Mammary epithelial cell (primary cell): ENCODE results near the gene CD300LF.

Experiments used
- EZH2 ChIP-seq: IDR thresholded peaks from 2 replicates; pipeline ENCODE4 v1.6.1; 2012; ENCODE audit warnings: low read length, inconsistent platforms, borderline replicate concordance
- TF ChIP-seq, protein P1 (sequence below), 2 donors: IDR thresholded peaks in 1 of 2; conservative IDR thresholded peaks in 1 of 2; 2 replicates each; pipeline ENCODE4 v1.5.1; 2011 to 2012; ENCODE audit warnings: inconsistent platforms in 2 of 2, low read length in 2 of 2, mild to moderate bottlenecking in 2 of 2, control low read depth in 1 of 2, low read depth in 1 of 2; ENCODE audit not compliant: insufficient read depth in 1 of 2; ENCODE audit errors: extremely low read depth in 1 of 2

DNA sequence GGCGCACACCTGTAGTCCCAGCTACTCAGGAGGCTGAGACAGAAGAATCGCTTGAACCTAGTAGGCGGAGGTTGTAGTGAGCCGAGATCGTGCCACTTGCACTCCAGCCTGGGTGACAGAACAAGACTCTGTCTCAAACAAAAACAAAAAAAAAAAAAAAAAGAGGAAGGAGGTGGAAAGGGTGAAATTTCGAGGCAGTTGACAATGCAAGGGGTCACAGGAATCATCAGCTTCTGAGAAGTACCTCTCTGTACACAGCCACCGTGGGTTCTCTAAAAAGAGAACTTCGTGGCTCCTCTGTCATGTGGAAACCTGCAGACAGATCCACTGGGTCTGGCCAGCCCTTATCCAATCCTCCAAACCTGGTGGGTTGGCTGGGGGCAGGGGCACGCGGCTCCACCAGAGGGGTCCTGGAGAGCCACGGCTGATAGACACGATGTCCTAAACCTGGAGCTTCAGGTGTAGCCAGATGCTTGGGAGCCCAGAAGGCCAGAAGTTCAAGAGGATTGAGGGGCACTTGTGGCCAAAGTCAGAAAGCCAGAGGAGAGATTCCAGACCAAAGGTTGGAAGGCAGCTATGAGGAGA is 540 bp upstream of the CD300LF start:
- TF ChIP-seq, protein P1, sequence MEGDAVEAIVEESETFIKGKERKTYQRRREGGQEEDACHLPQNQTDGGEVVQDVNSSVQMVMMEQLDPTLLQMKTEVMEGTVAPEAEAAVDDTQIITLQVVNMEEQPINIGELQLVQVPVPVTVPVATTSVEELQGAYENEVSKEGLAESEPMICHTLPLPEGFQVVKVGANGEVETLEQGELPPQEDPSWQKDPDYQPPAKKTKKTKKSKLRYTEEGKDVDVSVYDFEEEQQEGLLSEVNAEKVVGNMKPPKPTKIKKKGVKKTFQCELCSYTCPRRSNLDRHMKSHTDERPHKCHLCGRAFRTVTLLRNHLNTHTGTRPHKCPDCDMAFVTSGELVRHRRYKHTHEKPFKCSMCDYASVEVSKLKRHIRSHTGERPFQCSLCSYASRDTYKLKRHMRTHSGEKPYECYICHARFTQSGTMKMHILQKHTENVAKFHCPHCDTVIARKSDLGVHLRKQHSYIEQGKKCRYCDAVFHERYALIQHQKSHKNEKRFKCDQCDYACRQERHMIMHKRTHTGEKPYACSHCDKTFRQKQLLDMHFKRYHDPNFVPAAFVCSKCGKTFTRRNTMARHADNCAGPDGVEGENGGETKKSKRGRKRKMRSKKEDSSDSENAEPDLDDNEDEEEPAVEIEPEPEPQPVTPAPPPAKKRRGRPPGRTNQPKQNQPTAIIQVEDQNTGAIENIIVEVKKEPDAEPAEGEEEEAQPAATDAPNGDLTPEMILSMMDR (conservative IDR thresholded peaks at IDR 0.05 in 1 of 2, IDR thresholded peaks at IDR 0.05 in 1 of 2; ENCODE audit: extremely low read depth in 1 of 2, insufficient read depth in 1 of 2, low read depth in 1 of 2, low read length in 2 of 2) = no peak
- no peak for TF ChIP-seq EZH2
